Thyroid gland (tissue), 4 donors: ENCODE data around the gene ACHE. TPM values are rescaled to one million over a fixed set of nuclear protein-coding genes. Genes with fewer than 3 reads are reported as not detected.
A peak's percentile ranks its signal among the peaks of the same experiment; 100 is the strongest.

Source experiments
- DNase-seq, 2 donors: peaks; one replicate each; pipeline ENCODE4 v3.0.0-alpha.2; 2019
- H3K27ac ChIP-seq, 3 donors: fragments of 200-600 bp; sonication (generic); 1 replicate in 2 of 3; 2 replicates in 1 of 3; pipeline ENCODE4 v1.5.1; 2016 to 2019; ENCODE audit warnings: mild to moderate bottlenecking in 1 of 3, moderate library complexity in 1 of 3
- H3K27me3 ChIP-seq: fragments of 200-600 bp; sonication (generic); one replicate; pipeline ENCODE4 v1.5.1; 2019
- H3K36me3 ChIP-seq, 2 donors: fragments of 200-600 bp; sonication (generic); one replicate each; pipeline ENCODE4 v1.5.1; 2016 to 2019
- H3K4me1 ChIP-seq, 2 donors: fragments of 200-600 bp; sonication (generic); one replicate each; pipeline ENCODE4 v1.5.1; 2017 to 2019
- H3K4me3 ChIP-seq, 3 donors: fragments of 200-600 bp; sonication (generic); replicated peaks in 1 of 3; 1 replicate in 2 of 3; 2 replicates in 1 of 3; pipeline ENCODE4 v1.5.1; 2016; ENCODE audit warnings: mild to moderate bottlenecking in 1 of 3
- H3K9me3 ChIP-seq: fragments of 200-600 bp; sonication (generic); one replicate; pipeline ENCODE4 v1.5.1; 2017
- POLR2A ChIP-seq, 2 donors: fragments of 450-650 bp; IDR thresholded peaks; one replicate each; pipeline ENCODE4 v1.6.1; 2017; ENCODE audit warnings: antibody characterized with exemption in 2 of 2, mild to moderate bottlenecking in 2 of 2, moderate library complexity in 1 of 2
- WGBS, 2 donors: methylation state at CpG; one replicate each; pipeline ENCODE4 v1.1.5; 2017; 5-methylcytosine and 5-hydroxymethylcytosine counted together
- intact Hi-C: fragments of 100-400 bp; cut with DNase I; formaldehyde crosslinking; loops from one replicate; pipeline ENCODE4 v1.15.1; 2023
- total RNA-seq, 4 donors: library from RNA; depleted of rRNA; stranded (reverse); fragments of >200 nt; gene quantifications; one replicate each; pipeline ENCODE4 v1.2.3, GENCODE V29; 2016
- TF ChIP-seq, protein P1 (sequence below), 6 experiments: fragments of 200-600 bp in 3 of 6; fragments of 450-650 bp in 3 of 6; sonication (generic) in 3 of 6; IDR thresholded peaks; one replicate each; pipeline ENCODE4 v1.5.1; 2016 to 2019; ENCODE audit warnings: antibody characterized with exemption in 6 of 6, mild to moderate bottlenecking in 2 of 6, inconsistent platforms in 1 of 6, moderate library complexity in 1 of 6

The ACHE gene
- total RNA-seq, 4 donors from 2014 or later: 1.0 to 4.8 (median 1.8) TPM

DNA sequence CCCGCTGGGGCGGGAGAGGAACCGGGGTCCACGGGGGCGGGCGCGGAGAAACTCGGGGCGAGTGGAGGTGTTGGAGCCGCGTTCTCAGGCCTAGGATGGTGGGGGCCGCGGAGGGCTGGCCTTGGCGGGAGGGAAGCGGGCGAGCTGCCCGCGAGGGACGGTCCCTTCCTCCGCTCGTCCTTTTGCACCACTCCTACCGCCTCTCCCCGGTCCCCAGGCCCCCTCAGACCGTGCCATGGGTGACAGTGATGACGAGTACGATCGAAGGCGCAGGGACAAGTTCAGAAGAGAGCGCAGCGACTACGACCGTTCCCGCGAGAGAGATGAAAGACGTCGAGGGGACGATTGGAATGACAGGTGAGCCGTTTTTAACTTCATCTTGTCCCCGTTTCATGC is 20.3 kb downstream of the ACHE start:
- DNase-seq: no peak
- Histone ChIP-seq H3K27ac (peak overlapping the region; percentile 79 to 94 (median 93)), H3K27me3 (no peaks in the 10 kb centered on the region), H3K36me3 (peaks cover 13 to 31% of the 10 kb centered on the region in 2 donors), H3K4me3 (peak overlapping the region; percentile 77 to 100 (median 83)), H3K4me1 (peaks cover 24% of the 10 kb centered on the region in 2 donors), H3K9me3 (no peaks in the 10 kb centered on the region)
- intact Hi-C loops: no loop called here
- TF ChIP-seq POLR2A (IDR thresholded peaks at IDR 0.05): no peak
- TF ChIP-seq, protein P1, sequence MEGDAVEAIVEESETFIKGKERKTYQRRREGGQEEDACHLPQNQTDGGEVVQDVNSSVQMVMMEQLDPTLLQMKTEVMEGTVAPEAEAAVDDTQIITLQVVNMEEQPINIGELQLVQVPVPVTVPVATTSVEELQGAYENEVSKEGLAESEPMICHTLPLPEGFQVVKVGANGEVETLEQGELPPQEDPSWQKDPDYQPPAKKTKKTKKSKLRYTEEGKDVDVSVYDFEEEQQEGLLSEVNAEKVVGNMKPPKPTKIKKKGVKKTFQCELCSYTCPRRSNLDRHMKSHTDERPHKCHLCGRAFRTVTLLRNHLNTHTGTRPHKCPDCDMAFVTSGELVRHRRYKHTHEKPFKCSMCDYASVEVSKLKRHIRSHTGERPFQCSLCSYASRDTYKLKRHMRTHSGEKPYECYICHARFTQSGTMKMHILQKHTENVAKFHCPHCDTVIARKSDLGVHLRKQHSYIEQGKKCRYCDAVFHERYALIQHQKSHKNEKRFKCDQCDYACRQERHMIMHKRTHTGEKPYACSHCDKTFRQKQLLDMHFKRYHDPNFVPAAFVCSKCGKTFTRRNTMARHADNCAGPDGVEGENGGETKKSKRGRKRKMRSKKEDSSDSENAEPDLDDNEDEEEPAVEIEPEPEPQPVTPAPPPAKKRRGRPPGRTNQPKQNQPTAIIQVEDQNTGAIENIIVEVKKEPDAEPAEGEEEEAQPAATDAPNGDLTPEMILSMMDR (IDR thresholded peaks at IDR 0.05): no peak
- 0% methylated on average over 20 to 24 of the region's 39 CpGs for WGBS, 2 donors

DNA sequence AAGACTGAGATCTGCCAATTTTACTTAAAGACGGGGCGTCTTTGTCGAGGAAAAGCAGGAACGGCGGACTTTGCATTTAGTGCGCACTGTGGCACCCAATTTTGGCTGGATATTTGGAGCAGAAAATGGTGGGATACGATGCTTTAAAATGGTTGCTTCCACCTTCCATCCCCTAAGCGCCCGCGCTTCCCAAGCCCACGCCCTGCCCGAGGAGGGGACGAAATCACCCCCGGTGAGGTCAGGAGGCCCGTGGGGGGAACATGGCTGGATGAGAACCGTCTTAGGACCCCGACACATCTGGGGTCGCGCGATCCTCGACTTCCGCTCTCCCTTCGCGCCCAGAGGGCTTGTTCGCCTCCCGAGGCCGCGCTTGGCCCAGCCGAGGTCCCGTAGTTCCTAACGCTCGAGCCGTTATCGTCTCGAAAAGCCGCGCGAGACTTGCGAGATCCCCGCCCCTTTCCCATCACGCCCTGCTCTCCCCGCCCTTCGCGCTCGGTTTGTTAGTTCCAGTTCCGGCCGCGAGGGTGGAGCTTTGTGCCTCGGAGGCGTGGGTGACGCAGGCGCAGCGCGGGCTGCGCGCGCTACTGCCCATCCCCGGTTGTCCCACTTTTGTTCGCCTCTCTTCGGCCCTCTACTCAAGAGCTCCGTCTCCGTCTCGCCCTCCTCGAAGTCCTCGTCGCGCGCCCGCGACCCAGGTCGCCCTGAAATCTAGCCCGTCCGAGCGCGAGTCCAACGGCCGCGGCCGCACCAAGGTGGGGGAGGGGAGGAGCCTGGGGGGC is 20.9 kb downstream of the ACHE start, which contains the start of gene SRRT:
SRRT (plus strand) TSS at position 527 of the 779 bp plus-strand sequence. CDS start 488 bp downstream, outside the sequence.
- Histone ChIP-seq H3K27ac (peak within 1 kb of the TSS; percentile 92 to 94 (median 93)), H3K27me3 (no peaks in the 10 kb centered on the region), H3K9me3 (no peaks in the 10 kb centered on the region), H3K4me1 (peaks cover 24% of the 10 kb centered on the region in 2 donors), H3K36me3 (peaks cover 13 to 33% of the 10 kb centered on the region in 2 donors), H3K4me3 (peak within 1 kb of the TSS; percentile 77 to 100 (median 83))
- 3 to 11% methylated on average over 15 to 67 of the region's 79 CpGs for WGBS, 2 donors
- peak; percentile 35 to 90 for TF ChIP-seq POLR2A (IDR thresholded peaks at IDR 0.05)
- TF ChIP-seq, protein P1 (IDR thresholded peaks at IDR 0.05): peak in 5 of 6 experiments; percentile 24 to 66 (median 57)
- peak; percentile 99 for DNase-seq
- intact Hi-C loops: no loop called here

DNA sequence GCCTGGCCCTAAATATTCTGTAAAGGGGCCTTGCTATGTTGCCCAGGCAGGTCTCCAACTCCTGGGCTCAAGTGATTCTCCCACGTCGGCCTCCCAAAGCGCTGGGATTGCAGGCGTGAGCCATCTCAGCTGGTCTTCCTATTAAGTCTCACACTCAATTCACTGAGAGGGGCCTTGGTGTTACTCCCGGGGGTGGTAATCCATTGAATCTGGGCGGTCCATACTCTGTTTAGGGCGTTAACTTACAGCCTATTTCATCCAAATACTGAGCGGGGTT is 21.4 kb downstream of the ACHE start:
- TF ChIP-seq, protein P1 (IDR thresholded peaks at IDR 0.05): no peak
- no peak for TF ChIP-seq POLR2A (IDR thresholded peaks at IDR 0.05)
- intact Hi-C loops: no loop called here
- Histone ChIP-seq H3K27ac (peak overlapping the region; percentile 92 to 94 (median 93)), H3K36me3 (peaks cover 13 to 33% of the 10 kb centered on the region in 2 donors), H3K9me3 (no peaks in the 10 kb centered on the region), H3K4me3 (peak overlapping the region in 2 of 3 donors; percentile 45 to 100), H3K27me3 (no peaks in the 10 kb centered on the region), H3K4me1 (peaks cover 24% of the 10 kb centered on the region in 2 donors)
- DNase-seq: no peak
- 47 to 64% methylated on average over 5 to 8 of the region's 8 CpGs for WGBS, 2 donors

DNA sequence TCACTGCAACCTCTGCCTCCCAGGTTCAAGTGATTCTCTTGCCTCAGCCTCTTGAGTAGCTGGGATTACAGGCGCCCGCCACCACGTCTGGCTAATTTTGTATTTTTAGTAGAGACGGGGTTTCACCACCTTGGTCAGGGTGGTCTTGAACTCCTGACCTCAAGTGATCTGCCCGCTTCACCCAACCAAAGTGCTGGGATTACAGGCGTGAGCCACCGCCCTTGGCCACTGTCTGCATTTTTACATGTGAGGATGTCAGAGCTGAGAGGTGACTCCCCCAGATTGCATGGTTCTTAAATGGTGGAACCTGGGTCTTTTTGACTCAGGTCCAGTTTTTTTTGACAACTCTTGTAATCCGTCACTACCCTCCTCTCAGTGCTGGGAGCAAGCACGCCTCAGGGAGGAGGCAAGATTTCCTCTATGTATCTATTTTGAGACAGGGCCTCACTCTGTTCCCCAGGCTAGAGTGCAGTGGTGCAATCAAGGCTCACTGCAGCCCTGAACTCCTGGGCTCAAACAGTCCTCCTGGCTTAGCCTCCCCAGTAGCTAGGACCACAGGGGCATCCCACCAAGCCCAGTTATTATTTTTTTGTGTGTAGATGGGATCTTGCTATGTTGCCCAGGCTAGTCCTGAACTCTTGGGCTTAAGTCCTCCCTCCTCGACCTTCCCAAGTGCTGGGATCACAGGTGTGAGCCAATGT is 21.9 kb downstream of the ACHE start:
- intact Hi-C loops: no loop called here
- WGBS, 2 donors: 87 to 95% methylated on average over 10 of the region's 10 CpGs
- Histone ChIP-seq H3K9me3 (no peaks in the 10 kb centered on the region), H3K27ac (peak overlapping the region; percentile 92 to 94 (median 93)), H3K36me3 (peaks cover 13 to 33% of the 10 kb centered on the region in 2 donors), H3K4me1 (peaks cover 25 to 29% of the 10 kb centered on the region in 2 donors), H3K4me3 (peak overlapping the region in 1 of 3 donors; percentile 100), H3K27me3 (no peaks in the 10 kb centered on the region)
- DNase-seq: no peak
- no peak for TF ChIP-seq POLR2A (IDR thresholded peaks at IDR 0.05)
- TF ChIP-seq, protein P1 (IDR thresholded peaks at IDR 0.05): no peak
